Measurements from ENCODE around the gene MMP14. TPM values are rescaled to one million over a fixed set of nuclear protein-coding genes. Genes with fewer than 3 reads are reported as not detected.

Gene MMP14
- total and polyA plus RNA-seq, 9 of the 15 experiments (the other 6 are each of a cell fraction or from before 2014, with no cell fraction given): 0.36 to 5.8 (median 1.3) TPM; not detected in 2

GRCh38 chr14:22871224-22872032 is 35.0 kb downstream of the MMP14 start, which contains the start of gene LRP10 (continued):
- TF ChIP-seq ZNF282 (CRISPR knock-in tag; IDR thresholded peaks at IDR 0.05) (0 out of 2 replicates have a peak, but pooled peaks have one; percentile 83), NEUROD1 (IDR thresholded peaks at IDR 0.05; ENCODE audit: borderline replicate concordance, low read depth, low read length, partially characterized antibody) (peak; percentile 6), MAZ (CRISPR knock-in tag; conservative IDR thresholded peaks at IDR 0.05 in 1 of 2, IDR thresholded peaks at IDR 0.05 in 1 of 2) (peak; percentile 85 to 93), ETV1 (tag; conservative IDR thresholded peaks at IDR 0.05; ENCODE audit: low read depth) (no peak), PRMT5 (CRISPR knock-in tag; IDR thresholded peaks at IDR 0.05) (no peak), HDAC2 (IDR thresholded peaks at IDR 0.05) (no peak; the same call in 1 of the 2 replicates), PREB (CRISPR knock-in tag; IDR thresholded peaks at IDR 0.05) (no peak; the same call in 1 of the 2 replicates), RBFOX2 (IDR thresholded peaks at IDR 0.05; ENCODE audit: low read depth, low read length) (peak; percentile 91), NCOA4 (IDR thresholded peaks at IDR 0.05; ENCODE audit: partially characterized antibody) (no peak), KLF13 (tag; IDR thresholded peaks at IDR 0.05; ENCODE audit: borderline replicate concordance, low read depth) (no peak; the same call in 1 of the 2 replicates), SIN3B (IDR thresholded peaks at IDR 0.05; ENCODE audit: low read depth) (no peak), SAFB2 (IDR thresholded peaks at IDR 0.05; ENCODE audit: borderline replicate concordance, low read depth, low read length, severe bottlenecking) (no peak), KAT2B (IDR thresholded peaks at IDR 0.05; ENCODE audit: low read depth, low read length) (no peak), ZBTB26 (CRISPR knock-in tag; IDR thresholded peaks at IDR 0.05) (no peak; the same call in 1 of the 2 replicates), IFI16 (CRISPR knock-in tag; IDR thresholded peaks at IDR 0.05) (no peak), IRF1 (CRISPR knock-in tag; IDR thresholded peaks at IDR 0.05; ENCODE audit: borderline replicate concordance) (no peak), CREBBP (IDR thresholded peaks at IDR 0.05; ENCODE audit: low read depth, low read length) (no peak), ZBTB49 (CRISPR knock-in tag; IDR thresholded peaks at IDR 0.05; ENCODE audit: borderline replicate concordance) (no peak), TRIM28 (IDR thresholded peaks at IDR 0.05) (no peak)
- TF ChIP-seq, protein P1, sequence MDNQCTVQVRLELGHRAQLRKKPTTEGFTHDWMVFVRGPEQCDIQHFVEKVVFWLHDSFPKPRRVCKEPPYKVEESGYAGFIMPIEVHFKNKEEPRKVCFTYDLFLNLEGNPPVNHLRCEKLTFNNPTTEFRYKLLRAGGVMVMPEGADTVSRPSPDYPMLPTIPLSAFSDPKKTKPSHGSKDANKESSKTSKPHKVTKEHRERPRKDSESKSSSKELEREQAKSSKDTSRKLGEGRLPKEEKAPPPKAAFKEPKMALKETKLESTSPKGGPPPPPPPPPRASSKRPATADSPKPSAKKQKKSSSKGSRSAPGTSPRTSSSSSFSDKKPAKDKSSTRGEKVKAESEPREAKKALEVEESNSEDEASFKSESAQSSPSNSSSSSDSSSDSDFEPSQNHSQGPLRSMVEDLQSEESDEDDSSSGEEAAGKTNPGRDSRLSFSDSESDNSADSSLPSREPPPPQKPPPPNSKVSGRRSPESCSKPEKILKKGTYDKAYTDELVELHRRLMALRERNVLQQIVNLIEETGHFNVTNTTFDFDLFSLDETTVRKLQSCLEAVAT (IDR thresholded peaks at IDR 0.05): no peak

All from K562 (cell line).